HG03045 (cell line): ENCODE data around the gene GRIP2.

Experiments
- ATAC-seq: cut with Tn5 transposase; IDR thresholded peaks from one replicate; pipeline ENCODE4 v1.9.1; 2021; ENCODE audit warnings: mild to moderate bottlenecking, moderate library complexity; ENCODE audit not compliant: unreplicated experiment

GRIP2 gene

GRCh38 chr3:14457999-14458398 lies 82.1 kb downstream of the GRIP2 start:
- no peak for ATAC-seq

GRCh38 chr3:14457481-14457880 lies 82.7 kb downstream of the GRIP2 start:
- ATAC-seq: no peak

DNA sequence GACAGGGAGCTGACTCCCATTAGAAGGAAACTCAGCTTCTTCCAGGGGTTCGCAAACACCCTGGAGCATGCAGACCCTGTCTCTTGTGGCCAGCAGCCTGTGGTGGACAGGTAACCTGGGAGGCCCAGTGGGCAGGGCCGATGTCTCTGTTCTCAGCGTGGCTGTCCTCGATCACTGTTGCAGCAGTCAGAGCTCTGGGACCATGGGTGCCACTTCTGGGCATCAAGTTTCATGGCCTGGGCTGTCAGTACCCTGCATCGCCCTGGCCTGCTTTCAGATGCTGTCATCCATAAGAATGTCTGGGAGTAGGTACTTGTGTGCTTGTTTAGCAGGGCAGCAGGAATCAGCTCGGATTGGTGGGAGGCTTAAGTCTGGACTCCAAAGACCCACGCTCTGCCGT lies 83.3 kb downstream of the GRIP2 start:
- ATAC-seq: no peak

DNA sequence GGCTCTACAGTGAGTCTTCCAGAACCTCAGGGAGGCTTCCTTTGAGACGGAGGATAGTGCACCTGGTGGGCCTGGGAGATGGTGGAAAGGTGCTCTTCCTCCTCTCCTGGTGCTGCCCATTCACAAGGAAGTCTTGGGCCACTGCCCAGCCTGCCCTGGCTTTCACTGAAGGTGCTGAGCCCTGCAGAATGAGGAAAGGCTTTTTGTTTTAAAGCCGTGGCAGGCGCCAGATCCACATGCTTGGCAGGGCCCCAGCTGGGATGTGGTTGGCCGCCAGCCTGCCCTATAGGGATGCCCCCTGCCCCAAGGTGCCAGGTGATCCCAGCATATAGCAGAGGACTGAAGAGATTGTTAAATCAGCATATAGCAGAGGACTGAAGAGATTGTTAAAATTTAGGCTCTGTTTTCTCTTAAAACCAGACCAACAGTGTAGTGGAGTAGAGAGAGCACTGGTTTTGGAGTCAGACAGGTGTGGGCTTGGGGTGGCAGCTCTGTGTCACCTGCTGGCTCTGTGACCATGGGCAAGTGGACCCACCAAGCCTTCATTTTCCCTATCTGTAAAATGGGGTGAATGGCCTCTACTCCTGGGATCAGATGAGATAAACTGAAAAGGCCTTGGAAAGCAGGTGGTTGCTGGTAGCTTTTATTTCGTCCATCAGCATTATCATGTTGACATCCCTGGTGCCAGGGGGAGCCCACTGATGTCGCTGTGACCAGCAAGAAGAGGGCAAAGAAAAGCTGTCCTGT lies 84.4 kb downstream of the GRIP2 start:
- no peak for ATAC-seq

DNA sequence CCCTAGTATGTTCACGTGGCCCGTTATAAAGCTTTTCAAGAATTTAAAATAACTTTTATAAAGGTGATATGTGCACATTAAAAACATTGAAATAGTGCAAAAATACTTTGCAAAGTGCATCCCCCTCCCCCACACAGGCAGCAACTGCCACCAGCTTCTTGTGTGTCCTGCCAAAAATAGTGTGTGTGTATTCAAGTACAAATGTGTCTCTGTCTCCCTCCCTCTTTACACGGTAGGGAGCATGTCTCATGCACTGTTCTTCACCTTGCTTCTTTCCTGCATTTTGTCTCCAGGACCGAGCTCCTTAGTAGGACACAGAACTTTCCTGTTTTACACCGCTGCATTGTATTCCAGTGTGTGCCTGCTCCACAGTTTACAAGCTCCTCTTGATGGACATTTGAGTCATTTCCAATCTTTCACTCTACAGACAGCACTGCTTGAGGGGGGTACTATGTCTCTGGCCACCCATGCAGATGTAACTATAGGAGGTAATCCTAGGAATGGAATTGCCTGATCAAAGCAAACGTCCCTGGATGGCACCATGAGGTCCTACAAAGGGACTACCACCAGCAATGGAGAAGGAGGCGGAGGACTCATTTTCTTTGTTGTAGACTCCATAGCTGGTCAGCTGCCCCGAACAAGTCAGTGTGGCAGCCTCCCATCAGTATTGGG lies 85.4 kb downstream of the GRIP2 start:
- no peak for ATAC-seq

DNA sequence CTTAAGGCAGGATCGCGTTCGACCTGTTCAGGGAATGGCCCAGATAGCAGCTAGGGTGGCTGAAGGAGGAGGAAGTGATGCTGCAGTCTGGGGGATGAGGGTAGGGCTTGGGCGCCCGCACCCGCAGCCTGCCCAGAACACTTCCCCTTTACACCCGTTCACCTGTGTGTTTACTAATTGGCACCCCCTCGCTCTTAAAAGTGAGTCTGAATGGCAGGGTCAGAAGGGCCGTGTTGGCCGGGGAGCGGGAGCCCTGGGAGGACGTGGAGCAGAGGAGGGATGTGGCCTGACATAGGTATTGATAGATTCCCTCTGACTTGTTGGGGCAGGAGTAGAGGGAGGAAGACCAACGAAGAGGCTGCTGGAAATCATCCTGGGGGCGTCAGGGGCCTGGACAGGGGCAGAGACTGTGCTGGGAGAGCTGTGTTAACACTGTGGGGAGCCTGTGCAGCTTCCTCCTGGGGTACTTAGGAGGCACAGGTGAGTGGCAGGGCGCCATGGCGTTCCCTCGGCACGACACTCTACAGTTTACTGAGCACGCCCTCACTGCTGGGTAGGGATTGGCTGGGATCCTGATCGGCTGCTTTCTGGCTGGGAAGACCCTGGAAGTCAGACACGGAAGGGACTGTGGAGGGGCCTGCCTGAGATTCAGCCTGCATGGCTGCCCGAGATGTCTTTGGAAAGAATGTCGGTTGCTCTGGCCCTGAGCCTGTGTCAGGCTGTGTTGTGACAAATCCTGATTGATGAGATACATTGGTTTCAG lies 86.1 kb downstream of the GRIP2 start:
- ATAC-seq: no peak

GRCh38 chr3:14452740-14453710 lies 87.1 kb downstream of the GRIP2 start:
- no peak for ATAC-seq

GRCh38 chr3:14451844-14452739 lies 88.0 kb downstream of the GRIP2 start:
- ATAC-seq: no peak

- ATAC-seq: no peak
These were observed 89.1 kb downstream of the GRIP2 start for GRCh38 chr3:14450922-14451606.

GRCh38 chr3:14450506-14450905 lies 89.6 kb downstream of the GRIP2 start:
- no peak for ATAC-seq

GRCh38 chr3:14448756-14449727 lies 91.1 kb downstream of the GRIP2 start:
- no peak for ATAC-seq

DNA sequence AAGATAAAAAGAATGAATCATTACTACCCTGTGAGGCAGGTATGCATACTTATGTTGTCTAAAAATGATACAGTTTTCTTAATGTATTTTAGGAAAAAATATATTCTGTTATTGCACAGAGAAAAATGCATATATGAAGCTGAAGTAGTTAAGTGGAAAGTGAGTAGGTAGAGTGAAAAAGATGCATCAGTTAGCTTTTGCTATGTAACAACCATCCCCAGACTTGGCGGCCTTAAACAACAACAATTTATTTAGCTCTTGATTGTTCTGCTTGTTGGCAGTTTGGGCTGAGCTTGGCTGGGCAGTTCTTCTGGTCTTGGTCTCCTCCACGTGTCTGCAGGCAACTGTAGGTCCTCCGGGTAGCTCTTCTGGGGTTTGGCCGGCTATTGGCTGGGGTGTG lies 92.1 kb downstream of the GRIP2 start:
- ATAC-seq: no peak

- ATAC-seq: no peak
These were observed 93.1 kb downstream of the GRIP2 start for GRCh38 chr3:14446988-14447570.

- no peak for ATAC-seq
These were observed 94.4 kb downstream of the GRIP2 start for GRCh38 chr3:14445773-14446172.

DNA sequence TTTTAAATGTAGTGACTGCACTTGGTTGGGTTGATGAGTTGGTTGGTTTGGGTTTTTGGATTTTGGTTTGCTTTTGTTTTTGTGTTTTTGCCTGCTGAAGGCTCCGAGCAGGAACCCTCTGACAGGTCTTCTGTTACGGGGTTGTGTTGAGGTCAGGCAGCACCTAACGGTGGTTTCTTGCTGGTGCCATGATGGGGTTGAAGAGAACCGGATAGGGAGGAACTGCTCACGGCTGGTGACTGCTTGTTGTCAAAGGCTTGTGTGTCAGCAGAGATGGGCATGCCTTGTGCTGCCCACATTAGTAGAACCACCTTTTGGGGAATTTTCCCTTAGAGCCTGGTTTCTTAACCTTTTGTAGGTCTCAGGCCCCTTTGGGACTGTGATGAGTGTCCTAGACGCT lies 95.8 kb downstream of the GRIP2 start:
- ATAC-seq: no peak

GRCh38 chr3:14441920-14442300 lies 98.2 kb downstream of the GRIP2 start:
- ATAC-seq: no peak

DNA sequence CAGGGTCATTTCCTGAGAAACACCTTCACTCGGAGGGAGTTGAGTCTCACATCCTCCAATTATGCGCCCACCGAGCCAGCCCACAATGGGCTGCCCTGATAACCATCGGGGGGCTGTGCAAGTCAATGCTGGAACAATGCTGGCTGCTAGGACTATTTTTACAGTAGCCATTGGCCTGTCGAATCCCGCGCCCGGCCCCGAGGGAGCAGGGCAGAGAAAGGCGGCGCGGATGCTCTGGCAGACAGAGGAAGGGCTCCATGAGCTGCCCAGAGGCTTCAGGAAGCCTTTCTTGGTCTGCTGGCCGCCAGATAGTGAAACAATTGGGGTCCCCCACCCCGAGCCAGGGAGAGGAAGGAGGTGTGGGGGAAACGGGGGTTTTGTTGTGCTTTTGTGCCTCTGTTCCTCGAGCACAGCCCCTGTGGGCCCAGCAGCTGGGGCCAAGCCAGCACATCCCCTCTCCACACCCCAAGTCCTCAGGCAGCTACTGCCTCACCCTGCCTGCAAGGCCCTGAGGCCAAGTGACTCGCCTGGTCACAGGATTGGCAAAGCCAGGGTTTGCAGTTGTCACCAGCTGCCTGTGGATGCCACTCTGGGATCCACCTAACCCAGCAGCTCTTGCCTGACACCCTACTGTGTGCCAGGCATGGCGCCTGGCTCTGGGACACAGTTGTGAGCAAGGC lies 98.8 kb downstream of the GRIP2 start:
- no peak for ATAC-seq
